ENCODE measurements around the gene VSTM4. TPM values are rescaled to one million over a fixed set of nuclear protein-coding genes. Genes with fewer than 3 reads are reported as not detected.

The VSTM4 gene
- polyA plus RNA-seq, 1 experiment, result 4.4 TPM

GRCh38 chr10:48976196-48976595 is 139.1 kb downstream of the VSTM4 start:
- ChIA-PET POLR2A (no interaction called here), CTCF (interaction anchor here (0.6 to 2.7 kb wide), 3 partner anchors 176 to 318 kb away, joined by 3 to 17 read pairs (median 6); no protein-coding TSS in a partner anchor)
- Histone ChIP-seq H3K4me3 (ENCODE audit: low read depth, low read length) (no peak overlapping the region), H3K27me3 (ENCODE audit: control insufficient read depth, insufficient read depth, low read length) (peaks cover 9% of the 10 kb centered on the region), H3K36me3 (ENCODE audit: control insufficient read depth, insufficient read depth, low read length) (no peaks in the 10 kb centered on the region)
- TF ChIP-seq, protein P1, sequence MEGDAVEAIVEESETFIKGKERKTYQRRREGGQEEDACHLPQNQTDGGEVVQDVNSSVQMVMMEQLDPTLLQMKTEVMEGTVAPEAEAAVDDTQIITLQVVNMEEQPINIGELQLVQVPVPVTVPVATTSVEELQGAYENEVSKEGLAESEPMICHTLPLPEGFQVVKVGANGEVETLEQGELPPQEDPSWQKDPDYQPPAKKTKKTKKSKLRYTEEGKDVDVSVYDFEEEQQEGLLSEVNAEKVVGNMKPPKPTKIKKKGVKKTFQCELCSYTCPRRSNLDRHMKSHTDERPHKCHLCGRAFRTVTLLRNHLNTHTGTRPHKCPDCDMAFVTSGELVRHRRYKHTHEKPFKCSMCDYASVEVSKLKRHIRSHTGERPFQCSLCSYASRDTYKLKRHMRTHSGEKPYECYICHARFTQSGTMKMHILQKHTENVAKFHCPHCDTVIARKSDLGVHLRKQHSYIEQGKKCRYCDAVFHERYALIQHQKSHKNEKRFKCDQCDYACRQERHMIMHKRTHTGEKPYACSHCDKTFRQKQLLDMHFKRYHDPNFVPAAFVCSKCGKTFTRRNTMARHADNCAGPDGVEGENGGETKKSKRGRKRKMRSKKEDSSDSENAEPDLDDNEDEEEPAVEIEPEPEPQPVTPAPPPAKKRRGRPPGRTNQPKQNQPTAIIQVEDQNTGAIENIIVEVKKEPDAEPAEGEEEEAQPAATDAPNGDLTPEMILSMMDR (IDR thresholded peaks at IDR 0.05; ENCODE audit: insufficient read depth, low read depth, low read length), result peak; percentile 22; the same call in 1 of the 2 replicates
- no peak for DNase-seq (ENCODE audit: low read depth)

DNA sequence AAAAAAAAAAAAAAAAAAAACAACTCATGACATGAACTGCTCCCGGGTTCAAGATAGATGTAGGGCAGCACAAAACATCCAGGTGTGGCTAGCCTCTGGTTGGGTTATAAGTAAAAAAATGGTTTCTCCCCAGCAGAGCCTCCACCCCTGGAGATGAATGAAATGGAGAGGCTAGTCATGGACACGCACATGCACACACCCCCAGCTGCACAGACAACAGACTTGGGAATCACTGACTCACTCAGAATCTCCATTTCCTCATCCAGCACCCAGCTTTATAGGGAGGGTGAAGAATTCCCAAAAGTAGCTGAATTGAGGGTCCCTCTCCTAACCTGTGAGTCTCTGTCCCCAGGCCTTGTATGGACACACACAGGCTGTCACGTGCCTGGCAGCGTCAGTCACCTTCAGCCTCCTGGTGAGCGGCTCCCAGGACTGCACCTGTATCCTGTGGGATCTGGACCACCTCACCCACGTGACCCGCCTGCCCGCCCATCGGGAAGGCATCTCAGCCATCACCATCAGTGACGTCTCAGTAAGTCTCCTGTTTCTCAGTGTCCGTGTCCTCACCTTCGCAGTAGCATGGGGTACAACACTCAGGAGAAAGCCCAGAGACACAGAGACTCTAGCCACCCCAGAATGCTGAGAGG is 140.7 kb downstream of the VSTM4 start:
- ChIA-PET CTCF (interaction anchor here (0.6 to 2.7 kb wide), 3 partner anchors 188 to 319 kb away, joined by 3 to 17 read pairs (median 6); no protein-coding TSS in a partner anchor), POLR2A (no interaction called here)
- H3K36me3 ChIP-seq (ENCODE audit: control insufficient read depth, insufficient read depth, low read length), result no peaks in the 10 kb centered on the region
- H3K27me3 ChIP-seq (ENCODE audit: control insufficient read depth, insufficient read depth, low read length), result peaks cover 5% of the 10 kb centered on the region; the same call in 1 of the 2 replicates
- TF ChIP-seq, protein P1 (IDR thresholded peaks at IDR 0.05; ENCODE audit: insufficient read depth, low read depth, low read length), result no peak
- no peak for DNase-seq (ENCODE audit: low read depth)
- H3K4me3 ChIP-seq (ENCODE audit: low read depth, low read length), result no peak overlapping the region

- Histone ChIP-seq H3K36me3 (ENCODE audit: control insufficient read depth, insufficient read depth, low read length) (no peaks in the 10 kb centered on the region), H3K27me3 (ENCODE audit: control insufficient read depth, insufficient read depth, low read length) (0 out of 2 replicates have a peak, but pooled peaks cover 3% of the 10 kb centered on the region), H3K4me3 (ENCODE audit: low read depth, low read length) (no peak overlapping the region)
- TF ChIP-seq, protein P1 (IDR thresholded peaks at IDR 0.05; ENCODE audit: insufficient read depth, low read depth, low read length), result no peak
- ChIA-PET POLR2A (no interaction called here), CTCF (interaction anchor here (0.6 kb wide), 1 partner anchor 1269 kb away, joined by 3 read pairs; no protein-coding TSS in a partner anchor)
- DNase-seq (ENCODE audit: low read depth), result no peak
These were observed 142.3 kb downstream of the VSTM4 start for GRCh38 chr10:48973065-48973464.

DNA sequence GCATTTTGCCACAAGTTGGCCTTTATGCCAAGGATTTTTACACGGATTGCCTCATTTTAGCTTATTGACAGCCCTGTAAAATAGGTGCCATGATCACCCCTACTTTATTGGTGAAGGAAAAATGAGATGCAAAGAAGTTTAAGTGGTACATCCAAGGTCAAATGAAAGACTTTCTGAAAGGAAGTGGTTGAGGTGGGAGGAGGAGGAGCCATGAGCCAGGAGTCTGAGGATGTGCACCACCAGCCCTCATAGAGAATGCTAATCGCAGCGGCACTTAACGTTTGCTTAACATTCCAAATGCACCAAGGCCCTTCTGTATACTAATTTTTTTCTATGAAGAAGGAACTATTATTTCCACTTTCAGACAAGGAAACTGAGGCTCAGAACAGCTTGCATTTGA is 144.7 kb downstream of the VSTM4 start:
- ChIA-PET CTCF (interaction anchor here (0.5 to 0.9 kb wide), 2 partner anchors 183 to 191 kb away, joined by 3 read pairs; no protein-coding TSS in a partner anchor), POLR2A (no interaction called here)
- DNase-seq (ENCODE audit: low read depth), result no peak

GRCh38 chr10:48970046-48970445 is 145.3 kb downstream of the VSTM4 start:
- DNase-seq (ENCODE audit: low read depth), result no peak
- CTCF ChIA-PET, result interaction anchor here (0.5 to 0.9 kb wide), 2 partner anchors 182 to 192 kb away, joined by 3 read pairs; no protein-coding TSS in a partner anchor
- POLR2A ChIA-PET, result no interaction called here
- no peaks in the 10 kb centered on the region for H3K36me3 ChIP-seq (ENCODE audit: control insufficient read depth, insufficient read depth, low read length)
- no peak overlapping the region for H3K4me3 ChIP-seq (ENCODE audit: low read depth, low read length)
- TF ChIP-seq, protein P1 (IDR thresholded peaks at IDR 0.05; ENCODE audit: insufficient read depth, low read depth, low read length), result no peak
- peaks cover 1% of the 10 kb centered on the region; the same call in 1 of the 2 replicates for H3K27me3 ChIP-seq (ENCODE audit: control insufficient read depth, insufficient read depth, low read length)

More for the DNA sequence above, 144.7 kb downstream of the VSTM4 start:
- TF ChIP-seq, protein P1 (IDR thresholded peaks at IDR 0.05; ENCODE audit: insufficient read depth, low read depth, low read length), result no peak
- Histone ChIP-seq H3K4me3 (ENCODE audit: low read depth, low read length) (no peak overlapping the region), H3K27me3 (ENCODE audit: control insufficient read depth, insufficient read depth, low read length) (peaks cover 1% of the 10 kb centered on the region; the same call in 1 of the 2 replicates), H3K36me3 (ENCODE audit: control insufficient read depth, insufficient read depth, low read length) (no peaks in the 10 kb centered on the region)
